H1 (cell line): ENCODE data around the gene PRICKLE1. TPM values are rescaled to one million over a fixed set of nuclear protein-coding genes. Genes with fewer than 3 reads are reported as not detected.

Source experiments
- BCL11A ChIP-seq, 2 experiments: IDR thresholded peaks; one replicate each; pipeline ENCODE4 v1.6.1; 2011; ENCODE audit warnings: low read depth in 2 of 2, low read length in 2 of 2, mild to moderate bottlenecking in 2 of 2
- JUN ChIP-seq: IDR thresholded peaks from 2 replicates; pipeline ENCODE4 v1.6.1; 2011; ENCODE audit warnings: low read depth, mild to moderate bottlenecking, improper control_type of control experiment, low read length
- NANOG ChIP-seq: IDR thresholded peaks from 2 replicates; pipeline ENCODE4 v1.6.1; 2011; ENCODE audit warnings: low read length, low read depth, mild to moderate bottlenecking, inconsistent platforms; ENCODE audit not compliant: insufficient read depth, poor library complexity, severe bottlenecking
- POLR2AphosphoS5 ChIP-seq: IDR thresholded peaks from 2 replicates; pipeline ENCODE4 v1.6.1; 2011; ENCODE audit warnings: low read depth, low read length
- POU5F1 ChIP-seq: IDR thresholded peaks from 2 replicates; pipeline ENCODE4 v1.6.1; 2011; ENCODE audit warnings: low read depth, mild to moderate bottlenecking, low read length, moderate library complexity
- RBBP5 ChIP-seq: IDR thresholded peaks from 2 replicates; pipeline ENCODE4 v1.7.1; 2012; ENCODE audit warnings: low read depth, mild to moderate bottlenecking, inconsistent platforms, low read length, moderate library complexity, borderline replicate concordance
- RNF2 ChIP-seq: fragments of 200-900, 300-1000 bp; sonication (generic); IDR thresholded peaks from 2 replicates; pipeline ENCODE4 v1.7.1; 2016; ENCODE audit warnings: borderline replicate concordance, low read depth, mild to moderate bottlenecking, antibody characterized with exemption, low read length; ENCODE audit not compliant: poor library complexity, severe bottlenecking; ENCODE audit errors: missing control alignments
- polyA plus RNA-seq, 7 experiments: library from polyadenylated mRNA; depleted of rRNA in 3 of 7; stranded (reverse) in 5 of 7; unstranded in 2 of 7; fragments of >200 nt in 5 of 7; fragments of 200-250 nt in 2 of 7; gene quantifications; 1 replicate in 5 of 7; 2 replicates in 1 of 7; 4 replicates in 1 of 7; pipeline versions ENCODE4 v1.2.1 to v1.2.3, GENCODE V29; 2011 to 2013; ENCODE audit warnings: missing spikeins in 2 of 7, mixed read lengths in 2 of 7
- total RNA-seq: library from RNA; stranded (reverse); fragmentation: NEBNext Ultra II Directional; extraction: Animal tissue kit (Norgen Biotek cat#: 25700); gene quantifications from 2 replicates; pipeline ENCODE4 v1.2.1, GENCODE V29; 2021
- TF ChIP-seq, protein P1 (sequence below): IDR thresholded peaks from 2 replicates; pipeline ENCODE4 v1.6.1; 2012; ENCODE audit warnings: inconsistent platforms

Gene PRICKLE1
- total and polyA plus RNA-seq, 2 of the 8 experiments (the other 6 are each of a cell fraction or from before 2014, with no cell fraction given), result 14.0 to 22.4 TPM

DNA sequence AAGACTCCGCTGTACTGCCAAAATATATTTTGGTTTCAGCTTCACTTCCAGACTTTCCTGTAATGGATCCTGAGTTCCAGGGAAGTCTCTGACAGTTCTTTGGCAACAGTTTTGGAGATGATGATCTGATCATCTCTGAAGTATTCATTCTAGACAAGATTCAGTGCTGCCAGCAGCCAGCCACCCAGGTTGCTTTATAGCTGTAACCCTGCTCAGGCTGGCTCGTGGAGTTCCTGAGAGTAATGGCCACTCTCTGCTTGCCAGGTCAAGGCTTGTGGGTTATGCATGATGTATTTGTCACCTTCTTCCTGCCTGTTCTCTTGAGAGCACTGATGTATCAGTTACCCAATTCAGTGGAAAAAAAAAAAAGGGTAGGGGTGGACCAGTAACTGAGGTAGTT is 139.3 kb downstream of the PRICKLE1 start (continued):
- TF ChIP-seq RBBP5 (no peak), POLR2AphosphoS5 (no peak), JUN (no peak), POU5F1 (no peak), BCL11A (IDR thresholded peaks at IDR 0.05; ENCODE audit: low read depth in 2 of 2, low read length in 2 of 2) (no peak), NANOG (no peak), RNF2 (no peak)
- TF ChIP-seq, protein P1, sequence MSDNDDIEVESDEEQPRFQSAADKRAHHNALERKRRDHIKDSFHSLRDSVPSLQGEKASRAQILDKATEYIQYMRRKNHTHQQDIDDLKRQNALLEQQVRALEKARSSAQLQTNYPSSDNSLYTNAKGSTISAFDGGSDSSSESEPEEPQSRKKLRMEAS, result no peak
